OCI-LY1 (cell line): ENCODE data around the gene VSIG8.

Experiments used
- CTCF ChIP-seq: fragments of 200-600 bp; sonication (generic), shearing (Covaris generic); IDR thresholded peaks from 2 replicates; pipeline ENCODE4 v1.5.1; 2017; ENCODE audit warnings: mild to moderate bottlenecking, antibody characterized with exemption, low read length, moderate library complexity, mixed read lengths
- EZH2 ChIP-seq: fragments of 200-600 bp; sonication (generic), shearing (Covaris generic); IDR thresholded peaks from 2 replicates; pipeline ENCODE4 v1.8.0; 2017; ENCODE audit warnings: borderline replicate concordance, mixed run types, mild to moderate bottlenecking, antibody characterized with exemption, low read length, moderate library complexity, mixed read lengths

GRCh38 chr1:159861218-159861617, 1.2 kb downstream of the VSIG8 start:
- no peak for TF ChIP-seq CTCF
- no peak for TF ChIP-seq EZH2
